ENCODE data around the gene COL15A1.

The COL15A1 gene

GRCh38 chr9:99049228-99049627 lies 105.5 kb downstream of the COL15A1 start:
- DNase-seq (ENCODE audit: insufficient read length, low spot score) (no peak), FAIRE-seq (no peak)

GRCh38 chr9:99049641-99050040 lies 105.9 kb downstream of the COL15A1 start:
- DNase-seq (ENCODE audit: insufficient read length, low spot score) (no peak), FAIRE-seq (no peak)

- FAIRE-seq (no peak), DNase-seq (ENCODE audit: insufficient read length, low spot score) (no peak)
Measured at GRCh38 chr9:99050292-99050911, 106.7 kb downstream of the COL15A1 start.

GRCh38 chr9:99050924-99051323 lies 107.2 kb downstream of the COL15A1 start:
- no peak for DNase-seq (ENCODE audit: insufficient read length, low spot score)

GRCh38 chr9:99051406-99051805 lies 107.7 kb downstream of the COL15A1 start:
- FAIRE-seq = no peak
- DNase-seq (ENCODE audit: insufficient read length, low spot score) = no peak

More at GRCh38 chr9:99050924-99051323, 107.2 kb downstream of the COL15A1 start:
- no peak for FAIRE-seq

- FAIRE-seq = no peak
Measured at GRCh38 chr9:99051851-99052250, 108.1 kb downstream of the COL15A1 start.

GRCh38 chr9:99052815-99053715 lies 109.4 kb downstream of the COL15A1 start:
- FAIRE-seq (no peak), DNase-seq (ENCODE audit: insufficient read length, low spot score) (no peak)

More at GRCh38 chr9:99051851-99052250, 108.1 kb downstream of the COL15A1 start:
- no peak for DNase-seq (ENCODE audit: insufficient read length, low spot score)

- FAIRE-seq = no peak
- DNase-seq (ENCODE audit: insufficient read length, low spot score) = no peak
Measured at GRCh38 chr9:99054581-99054980, 110.9 kb downstream of the COL15A1 start.

GRCh38 chr9:99055384-99055783 lies 111.7 kb downstream of the COL15A1 start:
- FAIRE-seq (no peak), DNase-seq (ENCODE audit: insufficient read length, low spot score) (no peak)

GRCh38 chr9:99056186-99056585 lies 112.5 kb downstream of the COL15A1 start:
- no peak for DNase-seq (ENCODE audit: insufficient read length, low spot score)
- no peak for FAIRE-seq

GRCh38 chr9:99056886-99057664 lies 113.4 kb downstream of the COL15A1 start:
- no peak for FAIRE-seq
- DNase-seq (ENCODE audit: insufficient read length, low spot score) = no peak

GRCh38 chr9:99057665-99058625 lies 114.2 kb downstream of the COL15A1 start:
- DNase-seq (ENCODE audit: insufficient read length, low spot score) (peak; percentile 55), FAIRE-seq (peak; percentile 92)

GRCh38 chr9:99058964-99059921 lies 115.5 kb downstream of the COL15A1 start:
- FAIRE-seq (peak; percentile 42), DNase-seq (ENCODE audit: insufficient read length, low spot score) (no peak)

- no peak for FAIRE-seq
Measured at GRCh38 chr9:99060621-99061020, 116.9 kb downstream of the COL15A1 start.

GRCh38 chr9:99062549-99062948 lies 118.8 kb downstream of the COL15A1 start:
- DNase-seq (ENCODE audit: insufficient read length, low spot score) (no peak), FAIRE-seq (no peak)

More at GRCh38 chr9:99060621-99061020, 116.9 kb downstream of the COL15A1 start:
- DNase-seq (ENCODE audit: insufficient read length, low spot score) = no peak

- DNase-seq (ENCODE audit: insufficient read length, low spot score) = no peak
- FAIRE-seq = no peak
Measured at GRCh38 chr9:99063522-99063921, 119.8 kb downstream of the COL15A1 start.

GRCh38 chr9:99066571-99066970 lies 122.9 kb downstream of the COL15A1 start:
- FAIRE-seq (no peak), DNase-seq (ENCODE audit: insufficient read length, low spot score) (no peak)

- DNase-seq (ENCODE audit: insufficient read length, low spot score) = no peak
- no peak for FAIRE-seq
Measured at GRCh38 chr9:99069075-99069474, 125.4 kb downstream of the COL15A1 start.

- no peak for FAIRE-seq
Measured at GRCh38 chr9:99069546-99069945, 125.8 kb downstream of the COL15A1 start.

More at GRCh38 chr9:99069546-99069945, 125.8 kb downstream of the COL15A1 start:
- DNase-seq (ENCODE audit: insufficient read length, low spot score) = no peak

All from GM19239 (cell line).